GM12875 (cell line): Measurements from ENCODE around the gene AK8.

ENCODE experiments used
- H3K4me3 ChIP-seq: one replicate; pipeline ENCODE4 v1.5.1; 2011; ENCODE audit warnings: low read depth, low read length, control low read depth
- CTCF ChIP-seq: IDR thresholded peaks from 2 replicates; pipeline ENCODE4 v1.5.1; 2011; ENCODE audit warnings: low read depth, mild to moderate bottlenecking, control low read depth, inconsistent platforms, low read length, moderate library complexity, borderline replicate concordance; ENCODE audit not compliant: insufficient read depth

Gene AK8

GRCh38 chr9:132873403-132873802 is 4.7 kb downstream of the AK8 start:
- TF ChIP-seq CTCF = no peak
- no peak overlapping the region for H3K4me3 ChIP-seq

GRCh38 chr9:132869266-132869665 is 8.8 kb downstream of the AK8 start:
- no peak overlapping the region for H3K4me3 ChIP-seq
- TF ChIP-seq CTCF = no peak

- no peak overlapping the region for H3K4me3 ChIP-seq
- no peak for TF ChIP-seq CTCF
These were observed 11.2 kb downstream of the AK8 start for GRCh38 chr9:132866898-132867297.

- no peak overlapping the region for H3K4me3 ChIP-seq
- TF ChIP-seq CTCF = no peak
These were observed 13.4 kb downstream of the AK8 start for GRCh38 chr9:132864691-132865090.

- TF ChIP-seq CTCF = no peak
- H3K4me3 ChIP-seq = no peak overlapping the region
These were observed 13.8 kb downstream of the AK8 start for GRCh38 chr9:132864277-132864676.

GRCh38 chr9:132863096-132863495 is 15.0 kb downstream of the AK8 start:
- TF ChIP-seq CTCF = no peak
- no peak overlapping the region for H3K4me3 ChIP-seq

GRCh38 chr9:132862533-132862932 is 15.6 kb downstream of the AK8 start:
- TF ChIP-seq CTCF = no peak
- no peak overlapping the region for H3K4me3 ChIP-seq
